H9 (cell line): ENCODE measurements around the gene SPRYD3. TPM values are rescaled to one million over a fixed set of nuclear protein-coding genes. Genes with fewer than 3 reads are reported as not detected.

Source experiments
- DNase-seq: peaks from one replicate; pipeline ENCODE4 v3.0.0-alpha.2; 2017
- H2AFZ ChIP-seq: one replicate; pipeline ENCODE4 v1.6.1; 2013; ENCODE audit warnings: mild to moderate bottlenecking, low read length, control low read depth, moderate library complexity
- H2AK5ac ChIP-seq: 2 replicates; pipeline ENCODE4 v1.6.1; 2013; ENCODE audit warnings: low read length, control low read depth, mixed read lengths; ENCODE audit not compliant: insufficient read length
- H2BK120ac ChIP-seq: one replicate; pipeline ENCODE4 v1.6.1; 2013; ENCODE audit warnings: low read depth, mild to moderate bottlenecking, low read length, control low read depth, inconsistent platforms; ENCODE audit not compliant: poor library complexity, severe bottlenecking
- H2BK12ac ChIP-seq: 2 replicates; pipeline ENCODE4 v1.6.1; 2013; ENCODE audit warnings: low read length, control low read depth, mixed read lengths, low read depth; ENCODE audit not compliant: insufficient read length
- H2BK15ac ChIP-seq: 2 replicates; pipeline ENCODE4 v1.6.1; 2013; ENCODE audit warnings: low read depth, low read length, control low read depth
- H2BK20ac ChIP-seq: one replicate; pipeline ENCODE4 v1.6.1; 2013; ENCODE audit warnings: low read depth, mild to moderate bottlenecking, low read length, control low read depth, inconsistent platforms; ENCODE audit not compliant: poor library complexity, severe bottlenecking
- H2BK5ac ChIP-seq: 2 replicates; pipeline ENCODE4 v1.6.1; 2013; ENCODE audit warnings: low read length, control low read depth, mixed read lengths; ENCODE audit not compliant: insufficient read length
- H3K14ac ChIP-seq: 2 replicates; pipeline ENCODE4 v1.6.1; 2013; ENCODE audit warnings: low read length, control low read depth; ENCODE audit not compliant: insufficient read depth
- H3K18ac ChIP-seq: 2 replicates; pipeline ENCODE4 v1.6.1; 2013; ENCODE audit warnings: low read depth, mild to moderate bottlenecking, mixed read lengths, low read length, control low read depth; ENCODE audit not compliant: insufficient read length
- H3K23ac ChIP-seq: 2 replicates; pipeline ENCODE4 v1.6.1; 2013; ENCODE audit warnings: low read length, control low read depth, mixed read lengths, low read depth; ENCODE audit not compliant: insufficient read length
- H3K23me2 ChIP-seq: 2 replicates; pipeline ENCODE4 v1.6.1; 2013; ENCODE audit warnings: low read depth, mild to moderate bottlenecking, mixed read lengths, low read length, control low read depth; ENCODE audit not compliant: insufficient read length, poor library complexity, severe bottlenecking
- H3K27ac ChIP-seq: 2 replicates; pipeline ENCODE4 v1.5.1; 2013; ENCODE audit warnings: low read length, control low read depth, mixed read lengths, low read depth; ENCODE audit not compliant: insufficient read length
- H3K27me3 ChIP-seq: 2 replicates; pipeline ENCODE4 v1.6.1; 2013; ENCODE audit warnings: low read length, control low read depth, inconsistent platforms; ENCODE audit not compliant: insufficient read depth
- H3K4ac ChIP-seq: 2 replicates; pipeline ENCODE4 v1.6.1; 2013; ENCODE audit warnings: low read depth, mild to moderate bottlenecking, control low read depth, inconsistent platforms, low read length, moderate library complexity
- H3K4me1 ChIP-seq: 2 replicates; pipeline ENCODE4 v1.6.1; 2013; ENCODE audit warnings: low read length, control low read depth, inconsistent platforms; ENCODE audit not compliant: insufficient read depth
- H3K4me2 ChIP-seq: 2 replicates; pipeline ENCODE4 v1.6.1; 2013; ENCODE audit warnings: low read length, control low read depth, mixed read lengths; ENCODE audit not compliant: insufficient read length, insufficient read depth
- H3K56ac ChIP-seq: 2 replicates; pipeline ENCODE4 v1.6.1; 2013; ENCODE audit warnings: low read depth, mild to moderate bottlenecking, mixed read lengths, low read length, control low read depth; ENCODE audit not compliant: insufficient read length
- H3K79me1 ChIP-seq: 2 replicates; pipeline ENCODE4 v1.6.1; 2013; ENCODE audit warnings: low read depth, mild to moderate bottlenecking, moderate library complexity, low read length, control low read depth, inconsistent platforms; ENCODE audit not compliant: insufficient read depth, poor library complexity, severe bottlenecking
- H3K79me2 ChIP-seq: 2 replicates; pipeline ENCODE4 v1.6.1; 2013; ENCODE audit warnings: low read length, control low read depth, inconsistent platforms; ENCODE audit not compliant: insufficient read depth
- H3K9ac ChIP-seq: 2 replicates; pipeline ENCODE4 v1.6.1; 2013; ENCODE audit warnings: low read length, control low read depth, mixed read lengths; ENCODE audit not compliant: insufficient read length; ENCODE audit errors: extremely low read depth
- H3K9me3 ChIP-seq: one replicate; pipeline ENCODE4 v1.6.1; 2013; ENCODE audit warnings: low read depth, low read length, inconsistent platforms; ENCODE audit not compliant: control insufficient read depth
- H3T11ph ChIP-seq: one replicate; pipeline ENCODE4 v1.6.1; 2013; ENCODE audit warnings: mild to moderate bottlenecking, low read length, control low read depth, inconsistent platforms
- H4K20me1 ChIP-seq: one replicate; pipeline ENCODE4 v1.6.1; 2013; ENCODE audit not compliant: control insufficient read depth, insufficient read length, insufficient read depth
- H4K5ac ChIP-seq: 2 replicates; pipeline ENCODE4 v1.6.1; 2013; ENCODE audit warnings: low read depth, mild to moderate bottlenecking, mixed read lengths, low read length, control low read depth; ENCODE audit not compliant: insufficient read length
- H4K8ac ChIP-seq: replicated peaks from 2 replicates; pipeline ENCODE4 v1.6.1; 2013; ENCODE audit warnings: low read length, control low read depth, mixed read lengths, low read depth; ENCODE audit not compliant: insufficient read length
- H4K91ac ChIP-seq: 2 replicates; pipeline ENCODE4 v1.6.1; 2013; ENCODE audit warnings: low read depth, mild to moderate bottlenecking, moderate library complexity, mixed read lengths, low read length, control low read depth; ENCODE audit not compliant: insufficient read length
- H3K27ac Mint-ChIP-seq, 3 experiments: 2 replicates in 2 of 3; 3 replicates in 1 of 3; pipeline ENCODE4 v1.8.0; 2020 to 2021; ENCODE audit warnings: mixed read lengths in 3 of 3, mild to moderate bottlenecking in 1 of 3, moderate library complexity in 1 of 3
- H3K27me3 Mint-ChIP-seq: 2 replicates; pipeline ENCODE4 v1.8.0; 2021; ENCODE audit warnings: low read depth, mild to moderate bottlenecking, moderate library complexity, mixed read lengths
- H3K36me3 Mint-ChIP-seq, 3 experiments: 2 replicates in 2 of 3; 3 replicates in 1 of 3; pipeline ENCODE4 v1.8.0; 2020 to 2021; ENCODE audit warnings: low read depth in 3 of 3, mixed read lengths in 3 of 3; ENCODE audit not compliant: insufficient read depth in 1 of 3
- H3K4me1 Mint-ChIP-seq, 2 experiments: 2 replicates each; pipeline ENCODE4 v1.8.0; 2020; ENCODE audit warnings: mixed read lengths in 2 of 2
- H3K4me3 Mint-ChIP-seq, 2 experiments: 2 replicates in 1 of 2; 3 replicates in 1 of 2; pipeline ENCODE4 v1.8.0; 2020 to 2021; ENCODE audit warnings: mild to moderate bottlenecking in 2 of 2, mixed read lengths in 2 of 2, moderate library complexity in 1 of 2
- H3K9me3 Mint-ChIP-seq, 2 experiments: 2 replicates in 1 of 2; 3 replicates in 1 of 2; pipeline ENCODE4 v1.8.0; 2020; ENCODE audit warnings: mild to moderate bottlenecking in 2 of 2, mixed read lengths in 2 of 2, moderate library complexity in 1 of 2
- CTCF ChIP-seq: fragments of 200-600 bp; sonication (generic); conservative IDR thresholded peaks from 3 replicates; pipeline ENCODE4 v1.8.0; 2021; ENCODE audit warnings: antibody characterized with exemption, mild to moderate bottlenecking
- WGBS: extraction: QIAGEN DNeasy Blood & Tissue Kit; methylation state at CpG from one replicate; pipeline ENCODE4 v1.1.7; 2013; ENCODE audit warnings: missing lambda C conversion rate, low lambda C conversion rate, mixed read lengths; ENCODE audit not compliant: insufficient read length; ENCODE audit errors: extremely low coverage; 5-methylcytosine and 5-hydroxymethylcytosine counted together
- total RNA-seq: library from RNA; stranded (reverse); gene quantifications from 2 replicates; pipeline ENCODE4 v1.2.1, GENCODE V29; 2021

Gene SPRYD3
- total RNA-seq, 1 experiment from 2014 or later: 6.5 TPM

- no peak overlapping the region for H2BK5ac ChIP-seq
- no peak overlapping the region for H4K91ac ChIP-seq
- H2AFZ ChIP-seq: no peak overlapping the region
- H3K4ac ChIP-seq: no peak overlapping the region
- peaks cover 10 to 23% of the 10 kb centered on the region in 2 experiments for H3K4me1 Mint-ChIP-seq
- no peak overlapping the region for H3K56ac ChIP-seq
- H3K27ac Mint-ChIP-seq: no peak overlapping the region
- H2BK120ac ChIP-seq: no peak overlapping the region
- no peak overlapping the region for H3K23ac ChIP-seq
- H3K79me1 ChIP-seq: no peaks in the 10 kb centered on the region
- H4K20me1 ChIP-seq: no peaks in the 10 kb centered on the region
- no peak for DNase-seq
- no peaks in the 10 kb centered on the region for H3K79me2 ChIP-seq
- no peak overlapping the region for H3T11ph ChIP-seq
- no peaks in the 10 kb centered on the region for H3K9me3 ChIP-seq
- H3K4me2 ChIP-seq: no peak overlapping the region
- H3K4me3 Mint-ChIP-seq: no peak overlapping the region
- H4K8ac ChIP-seq: no peak overlapping the region
- no peak overlapping the region for H2BK20ac ChIP-seq
- no peak overlapping the region for H2BK15ac ChIP-seq
- H3K9ac ChIP-seq: no peak overlapping the region
- peaks cover 5% of the 10 kb centered on the region for H3K23me2 ChIP-seq
- no peak overlapping the region for H3K27ac ChIP-seq
- H3K36me3 Mint-ChIP-seq: no peaks in the 10 kb centered on the region
- H3K18ac ChIP-seq: no peak overlapping the region
- no peak overlapping the region for H4K5ac ChIP-seq
- H3K27me3 Mint-ChIP-seq: peaks cover 86% of the 10 kb centered on the region
- H3K4me1 ChIP-seq: peaks cover 3% of the 10 kb centered on the region; the same call in 1 of the 2 replicates
- no peak overlapping the region for H3K14ac ChIP-seq
- H3K27me3 ChIP-seq: no peaks in the 10 kb centered on the region
- no peak for TF ChIP-seq CTCF
- H2BK12ac ChIP-seq: no peak overlapping the region
- peaks cover 0 to 3% of the 10 kb centered on the region in 2 experiments; a peak in 1 of 5 replicates for H3K9me3 Mint-ChIP-seq
- no CpG with 5 or more reads among the region's 6 CpGs for WGBS
- H2AK5ac ChIP-seq: no peak overlapping the region
Measured at GRCh38 chr12:53091756-53092155, 12.6 kb upstream of the SPRYD3 start.
